HUES48 (cell line): Measurements from ENCODE around the gene ABCC10.

Source experiments
- H3K27ac ChIP-seq: one replicate; pipeline ENCODE4 v1.7.0; 2013; ENCODE audit warnings: low read depth, low read length, inconsistent platforms
- H3K27me3 ChIP-seq: 2 replicates; pipeline ENCODE4 v1.6.1; 2013; ENCODE audit warnings: mild to moderate bottlenecking, low read length; ENCODE audit not compliant: control insufficient read depth, insufficient read depth
- H3K36me3 ChIP-seq: 2 replicates; pipeline ENCODE4 v1.6.1; 2013; ENCODE audit warnings: low read length; ENCODE audit not compliant: control insufficient read depth, insufficient read depth
- H3K4me1 ChIP-seq: 2 replicates; pipeline ENCODE4 v1.6.1; 2013; ENCODE audit warnings: mild to moderate bottlenecking, low read length; ENCODE audit not compliant: control insufficient read depth, insufficient read depth
- H3K4me3 ChIP-seq: 2 replicates; pipeline ENCODE4 v1.5.1; 2013; ENCODE audit warnings: mild to moderate bottlenecking, low read depth, low read length
- H3K9ac ChIP-seq: 2 replicates; pipeline ENCODE4 v1.6.1; 2013; ENCODE audit warnings: mild to moderate bottlenecking, low read depth, low read length, moderate library complexity
- H3K9me3 ChIP-seq: 2 replicates; pipeline ENCODE4 v1.6.1; 2013; ENCODE audit warnings: low read length; ENCODE audit not compliant: control insufficient read depth, insufficient read depth

The ABCC10 gene

DNA sequence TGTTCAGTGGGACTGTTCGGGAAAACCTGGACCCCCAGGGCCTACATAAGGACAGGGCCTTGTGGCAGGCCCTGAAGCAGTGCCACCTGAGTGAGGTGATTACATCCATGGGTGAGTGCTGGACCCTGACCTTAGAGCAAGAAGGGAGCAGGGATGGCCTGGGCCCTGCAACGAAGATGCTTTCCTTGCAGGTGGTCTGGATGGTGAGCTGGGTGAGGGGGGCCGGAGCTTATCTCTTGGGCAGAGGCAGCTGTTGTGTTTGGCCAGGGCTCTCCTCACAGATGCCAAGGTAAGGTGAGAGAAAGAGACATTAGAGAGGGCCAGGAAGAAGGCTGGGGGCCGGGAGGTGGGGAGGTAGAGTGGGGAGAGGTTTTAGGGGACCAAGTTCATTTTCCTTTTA is 21.6 kb downstream of the ABCC10 start:
- peaks cover 64% of the 10 kb centered on the region for H3K36me3 ChIP-seq
- no peak overlapping the region for H3K4me3 ChIP-seq
- no peaks in the 10 kb centered on the region for H3K4me1 ChIP-seq
- H3K9me3 ChIP-seq, result no peaks in the 10 kb centered on the region
- H3K9ac ChIP-seq, result no peak overlapping the region
- no peak overlapping the region for H3K27ac ChIP-seq
- peaks cover 3% of the 10 kb centered on the region; the same call in 1 of the 2 replicates for H3K27me3 ChIP-seq

- Histone ChIP-seq H3K36me3 (peaks cover 47% of the 10 kb centered on the region), H3K4me3 (no peak overlapping the region), H3K27ac (no peak overlapping the region), H3K27me3 (peaks cover 18% of the 10 kb centered on the region), H3K4me1 (0 out of 2 replicates have a peak, but pooled peaks cover 2% of the 10 kb centered on the region), H3K9ac (no peak overlapping the region), H3K9me3 (no peaks in the 10 kb centered on the region)
These were observed 23.4 kb downstream of the ABCC10 start for GRCh38 chr6:43450699-43451131.

DNA sequence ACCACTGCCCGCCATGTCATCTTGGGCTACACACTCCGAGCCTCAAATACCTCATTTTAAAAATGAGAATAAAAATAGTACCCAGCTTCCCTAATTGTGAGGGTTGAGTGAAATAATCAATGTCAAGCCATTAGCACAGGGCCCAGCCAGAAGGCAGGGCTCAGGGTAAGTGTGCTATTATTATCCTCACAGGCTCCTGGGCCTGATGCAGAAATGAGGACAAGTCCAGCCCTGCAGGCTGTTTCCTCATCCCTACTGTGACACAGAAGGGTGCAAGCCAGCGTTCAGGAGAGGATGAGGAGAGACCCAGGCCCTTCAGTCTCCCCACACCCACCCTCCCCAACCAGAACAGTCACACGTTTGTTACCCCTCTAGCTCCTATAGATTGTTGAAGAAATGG is 24.0 kb downstream of the ABCC10 start:
- H3K36me3 ChIP-seq, result peaks cover 42% of the 10 kb centered on the region
- peaks cover 25% of the 10 kb centered on the region for H3K27me3 ChIP-seq
- H3K4me3 ChIP-seq, result no peak overlapping the region
- no peak overlapping the region for H3K27ac ChIP-seq
- H3K9ac ChIP-seq, result no peak overlapping the region
- H3K9me3 ChIP-seq, result no peaks in the 10 kb centered on the region
- 0 out of 2 replicates have a peak, but pooled peaks cover 2% of the 10 kb centered on the region for H3K4me1 ChIP-seq

- H3K9ac ChIP-seq, result no peak overlapping the region
- H3K27me3 ChIP-seq, result peaks cover 31% of the 10 kb centered on the region
- 0 out of 2 replicates have a peak, but pooled peaks cover 2% of the 10 kb centered on the region for H3K4me1 ChIP-seq
- H3K36me3 ChIP-seq, result peaks cover 42% of the 10 kb centered on the region
- H3K9me3 ChIP-seq, result no peaks in the 10 kb centered on the region
- no peak overlapping the region for H3K27ac ChIP-seq
- H3K4me3 ChIP-seq, result no peak overlapping the region
These were observed 24.6 kb downstream of the ABCC10 start for GRCh38 chr6:43451939-43452338.

- H3K9ac ChIP-seq, result no peak overlapping the region
- peaks cover 36% of the 10 kb centered on the region for H3K27me3 ChIP-seq
- no peak overlapping the region for H3K4me3 ChIP-seq
- H3K9me3 ChIP-seq, result no peaks in the 10 kb centered on the region
- H3K27ac ChIP-seq, result no peak overlapping the region
- H3K4me1 ChIP-seq, result 0 out of 2 replicates have a peak, but pooled peaks cover 2% of the 10 kb centered on the region
- H3K36me3 ChIP-seq, result peaks cover 33% of the 10 kb centered on the region
These were observed 25.6 kb downstream of the ABCC10 start for GRCh38 chr6:43452896-43453295.

GRCh38 chr6:43453831-43454230 is 26.5 kb downstream of the ABCC10 start:
- no peaks in the 10 kb centered on the region for H3K9me3 ChIP-seq
- no peak overlapping the region for H3K27ac ChIP-seq
- H3K36me3 ChIP-seq, result peaks cover 24% of the 10 kb centered on the region
- no peak overlapping the region for H3K4me3 ChIP-seq
- peaks cover 36% of the 10 kb centered on the region for H3K27me3 ChIP-seq
- 0 out of 2 replicates have a peak, but pooled peaks cover 2% of the 10 kb centered on the region for H3K4me1 ChIP-seq
- no peak overlapping the region for H3K9ac ChIP-seq

GRCh38 chr6:43454290-43454695 is 27.0 kb downstream of the ABCC10 start:
- no peak overlapping the region for H3K27ac ChIP-seq
- H3K9ac ChIP-seq, result no peak overlapping the region
- H3K4me3 ChIP-seq, result peak overlapping the region; percentile 56; the same call in 1 of the 2 replicates

DNA sequence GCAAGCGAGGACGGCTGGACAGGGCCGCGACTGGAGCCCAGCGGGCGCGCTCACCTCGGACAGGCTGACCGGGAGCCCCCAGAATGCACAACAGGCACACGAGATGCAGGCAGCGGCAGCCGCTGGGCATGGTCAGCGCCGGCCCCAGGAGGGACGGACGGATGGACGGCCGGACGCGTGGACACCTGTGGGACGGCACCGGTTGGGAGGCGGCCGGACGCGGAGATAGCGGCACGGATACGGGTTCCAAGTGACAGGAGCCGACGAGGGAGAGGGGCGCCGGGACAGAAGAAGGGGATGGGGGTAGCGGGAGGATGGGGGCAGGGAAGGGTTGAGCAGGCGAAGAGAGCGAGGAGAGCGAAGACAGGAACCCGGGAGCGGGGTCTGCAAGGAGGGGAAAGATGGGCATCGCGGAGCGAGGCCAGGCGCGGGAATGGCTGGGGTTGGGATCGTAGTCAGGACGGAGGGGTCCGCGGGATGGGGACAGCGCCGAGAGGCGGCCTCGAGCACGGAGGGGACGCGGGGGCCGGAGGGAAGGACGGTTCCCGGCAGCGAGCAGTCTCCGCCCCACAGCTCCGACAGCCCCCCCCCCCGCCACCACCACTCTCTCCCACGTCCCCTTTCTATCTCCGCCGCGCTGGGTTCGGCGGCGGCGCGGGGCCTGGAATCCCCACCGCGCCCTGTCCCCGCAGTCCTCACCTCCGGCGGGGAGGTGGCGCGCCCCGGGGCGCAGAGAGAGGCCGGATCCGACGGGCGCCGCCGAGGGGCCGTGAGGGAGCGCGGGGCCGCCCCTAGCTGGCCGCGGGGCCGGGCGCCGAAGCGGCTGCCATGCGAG is 27.6 kb downstream of the ABCC10 start:
- Histone ChIP-seq H3K9ac (no peak overlapping the region), H3K4me3 (peak overlapping the region; percentile 56), H3K9me3 (no peaks in the 10 kb centered on the region)

More at GRCh38 chr6:43454290-43454695, 27.0 kb downstream of the ABCC10 start:
- Histone ChIP-seq H3K27me3 (peaks cover 36% of the 10 kb centered on the region), H3K36me3 (peaks cover 21% of the 10 kb centered on the region), H3K9me3 (no peaks in the 10 kb centered on the region), H3K4me1 (0 out of 2 replicates have a peak, but pooled peaks cover 2% of the 10 kb centered on the region)

GRCh38 chr6:43455531-43456428 is 28.4 kb downstream of the ABCC10 start, which contains the start of gene DLK2:
Gene DLK2 (minus strand): TSS chr6:43455548. CDS start chr6:43454825, 723 bp downstream.
- Histone ChIP-seq H3K9ac (no peak within 1 kb of the TSS), H3K4me3 (peak within 1 kb of the TSS; percentile 56), H3K27ac (no peak within 1 kb of the TSS)

More for the DNA sequence above, 27.6 kb downstream of the ABCC10 start:
- Histone ChIP-seq H3K4me1 (0 out of 2 replicates have a peak, but pooled peaks cover 2% of the 10 kb centered on the region), H3K27me3 (peaks cover 36% of the 10 kb centered on the region), H3K36me3 (peaks cover 15% of the 10 kb centered on the region), H3K27ac (no peak overlapping the region)

DNA sequence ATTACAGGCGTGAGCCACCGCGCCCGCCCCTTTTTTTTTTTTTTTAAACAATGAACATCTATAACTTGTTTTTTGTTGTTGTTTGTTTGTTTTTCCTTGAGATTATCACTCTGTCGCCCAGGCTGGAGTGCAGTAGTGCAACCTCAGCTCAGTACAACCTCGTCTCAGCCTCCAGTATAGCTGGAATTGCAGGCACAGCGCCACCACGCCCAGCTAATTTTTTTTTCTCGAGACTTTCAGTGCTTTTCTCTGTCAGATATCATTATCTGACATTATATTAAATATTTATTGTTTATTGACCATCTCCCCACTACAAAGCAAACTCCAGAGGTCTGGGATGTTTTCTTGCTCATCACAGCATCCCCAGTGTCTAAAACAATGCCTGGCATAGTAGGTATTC is 30.3 kb downstream of the ABCC10 start:
- Histone ChIP-seq H3K9me3 (no peaks in the 10 kb centered on the region), H3K27me3 (peaks cover 36% of the 10 kb centered on the region), H3K4me1 (0 out of 2 replicates have a peak, but pooled peaks cover 2% of the 10 kb centered on the region), H3K9ac (no peak overlapping the region), H3K27ac (no peak overlapping the region), H3K4me3 (no peak overlapping the region), H3K36me3 (0 out of 2 replicates have a peak, but pooled peaks cover 3% of the 10 kb centered on the region)

More at GRCh38 chr6:43455531-43456428, 28.4 kb downstream of the ABCC10 start, which contains the start of gene DLK2:
- H3K4me1 ChIP-seq, result 0 out of 2 replicates have a peak, but pooled peaks cover 2% of the 10 kb centered on the region
- no peaks in the 10 kb centered on the region for H3K9me3 ChIP-seq
- H3K36me3 ChIP-seq, result peaks cover 7% of the 10 kb centered on the region; the same call in 1 of the 2 replicates
- peaks cover 36% of the 10 kb centered on the region for H3K27me3 ChIP-seq
